GM21526 (cell line): ENCODE data around the gene GUCA2A.

ENCODE experiments used
- ATAC-seq: cut with Tn5 transposase; IDR thresholded peaks from one replicate; pipeline ENCODE4 v1.9.1; 2021; ENCODE audit warnings: moderate library complexity; ENCODE audit not compliant: unreplicated experiment, low FRiP score

The GUCA2A gene

GRCh38 chr1:42177541-42177981 lies 13.0 kb upstream of the GUCA2A start:
- no peak for ATAC-seq

- no peak for ATAC-seq
Measured at GRCh38 chr1:42176902-42177519, 12.5 kb upstream of the GUCA2A start.

- ATAC-seq, result no peak
Measured at GRCh38 chr1:42175314-42176054, 10.9 kb upstream of the GUCA2A start.

GRCh38 chr1:42173961-42174735 lies 9.6 kb upstream of the GUCA2A start:
- no peak for ATAC-seq

GRCh38 chr1:42173155-42173933 lies 8.8 kb upstream of the GUCA2A start:
- ATAC-seq, result no peak

GRCh38 chr1:42172381-42173133 lies 8.0 kb upstream of the GUCA2A start:
- ATAC-seq, result no peak

- ATAC-seq, result no peak
Measured at GRCh38 chr1:42171679-42172266, 7.2 kb upstream of the GUCA2A start.

GRCh38 chr1:42170779-42171621 lies 6.5 kb upstream of the GUCA2A start:
- no peak for ATAC-seq

- no peak for ATAC-seq
Measured at GRCh38 chr1:42168763-42169162, 4.2 kb upstream of the GUCA2A start.

GRCh38 chr1:42168391-42168670 lies 3.8 kb upstream of the GUCA2A start:
- ATAC-seq, result no peak

GRCh38 chr1:42167611-42168390 lies 3.3 kb upstream of the GUCA2A start:
- ATAC-seq, result no peak

GRCh38 chr1:42165511-42166210 lies 1.1 kb upstream of the GUCA2A start:
- no peak for ATAC-seq

- no peak for ATAC-seq
Measured at GRCh38 chr1:42163536-42164503, 725 bp downstream of the GUCA2A start.

- ATAC-seq, result no peak
Measured at GRCh38 chr1:42163114-42163513, 1.4 kb downstream of the GUCA2A start.

- no peak for ATAC-seq
Measured at GRCh38 chr1:42162181-42162580, 2.4 kb downstream of the GUCA2A start.

- no peak for ATAC-seq
Measured at GRCh38 chr1:42158189-42158588, 6.4 kb downstream of the GUCA2A start.
